Stimulated activated CD8-positive, alpha-beta memory T cell treated with anti-CD3 and anti-CD28 coated beads, Interleukin-12 subunit alpha, Interleukin-12 subunit beta, amount 100 ng/mL, for 24 hours (primary cell): ENCODE data around the gene YBX2.
A peak's percentile ranks its signal among the peaks of the same experiment; 100 is the strongest.
"Not testable (repeated sequence)": the region's sequence is repeated elsewhere in the genome, so short reads cannot be mapped to it uniquely, and the experiment has no call there.

Source experiments
- DNase-seq: peaks from one replicate; pipeline ENCODE4 v3.0.0-alpha.2; 2020; ENCODE audit errors: extremely low read depth

Gene YBX2

GRCh38 chr17:7246779-7247178, 47.7 kb downstream of the YBX2 start:
- no peak for DNase-seq

DNA sequence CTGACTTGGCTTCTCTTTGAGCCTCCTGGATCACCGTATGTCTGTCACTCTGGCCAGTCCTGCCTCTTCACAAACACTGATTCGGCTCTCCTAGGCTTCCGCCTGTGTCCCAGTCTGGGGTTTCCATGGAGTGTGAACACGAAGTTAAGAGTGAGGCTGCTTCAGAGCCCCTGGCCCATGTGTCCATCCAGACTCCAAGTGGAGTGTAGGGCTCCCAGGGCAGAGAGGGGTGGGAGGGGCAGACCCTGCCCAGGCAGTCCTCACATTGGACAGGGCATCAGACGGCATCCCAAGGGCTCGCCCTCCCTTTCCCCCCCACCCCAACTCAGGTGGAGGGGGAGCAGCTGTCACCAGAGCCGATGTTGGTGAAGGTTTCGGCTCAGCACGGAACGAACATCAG, 50.6 kb downstream of the YBX2 start:
- DNase-seq = not testable (repeated sequence)

DNA sequence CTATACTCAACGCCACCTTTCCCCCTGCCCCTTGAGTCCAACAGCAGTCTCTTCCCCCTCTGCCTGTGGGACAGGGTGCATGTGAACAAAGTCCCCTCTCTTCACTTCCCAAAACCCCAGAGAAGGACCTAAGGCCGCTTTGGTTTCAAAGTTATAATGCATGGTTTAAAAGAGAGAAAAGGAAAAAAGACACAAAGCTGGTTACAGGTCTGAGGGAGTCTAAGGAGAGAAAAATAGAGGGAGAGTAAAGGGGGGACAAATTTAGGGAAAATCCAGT, 51.0 kb downstream of the YBX2 start:
- DNase-seq = no peak

DNA sequence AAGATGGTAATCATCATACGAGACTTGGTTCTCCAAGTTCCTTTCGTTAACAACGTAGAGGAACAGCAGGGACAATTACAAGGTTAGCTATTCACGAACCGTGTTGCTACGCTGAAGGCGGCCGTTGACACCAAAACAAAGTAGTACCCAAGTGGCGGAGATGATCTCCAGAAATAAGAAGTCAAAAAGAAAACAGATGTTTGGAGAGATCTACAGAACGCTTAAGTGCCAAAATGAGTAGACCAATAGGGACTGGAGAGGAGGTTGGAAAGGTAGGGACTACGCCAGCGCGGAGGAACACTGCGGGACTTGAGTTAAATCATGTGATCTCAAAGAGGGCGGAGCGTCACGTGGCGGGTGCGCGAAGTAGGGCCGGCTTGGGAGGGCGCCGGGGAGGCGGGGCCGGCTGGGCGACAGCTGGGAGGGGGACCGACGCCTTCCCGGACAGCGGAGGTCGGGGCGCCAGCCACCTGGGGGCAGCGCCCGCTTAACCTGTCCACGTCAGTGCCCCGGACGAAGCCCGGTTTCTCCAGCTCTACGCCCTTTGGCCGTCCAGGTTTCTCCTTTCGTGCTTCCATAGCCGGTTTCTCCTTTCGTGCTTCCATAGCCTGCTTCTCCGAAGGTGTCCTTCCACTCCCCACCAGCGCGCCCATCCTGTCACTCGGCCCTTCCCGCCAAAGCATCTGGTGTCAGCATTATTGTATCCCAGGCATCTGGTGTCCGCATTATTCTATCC, 51.6 kb downstream of the YBX2 start:
- DNase-seq = peak; percentile 86

- peak; percentile 76 for DNase-seq
Observed at GRCh38 chr17:7241783-7242716, 52.4 kb downstream of the YBX2 start, which contains the start of gene GABARAP. GABARAP (minus strand) TSS chr17:7242449; CDS start chr17:7242330, 119 bp downstream.

- DNase-seq = no peak
Observed at GRCh38 chr17:7241090-7241733, 53.2 kb downstream of the YBX2 start.

DNA sequence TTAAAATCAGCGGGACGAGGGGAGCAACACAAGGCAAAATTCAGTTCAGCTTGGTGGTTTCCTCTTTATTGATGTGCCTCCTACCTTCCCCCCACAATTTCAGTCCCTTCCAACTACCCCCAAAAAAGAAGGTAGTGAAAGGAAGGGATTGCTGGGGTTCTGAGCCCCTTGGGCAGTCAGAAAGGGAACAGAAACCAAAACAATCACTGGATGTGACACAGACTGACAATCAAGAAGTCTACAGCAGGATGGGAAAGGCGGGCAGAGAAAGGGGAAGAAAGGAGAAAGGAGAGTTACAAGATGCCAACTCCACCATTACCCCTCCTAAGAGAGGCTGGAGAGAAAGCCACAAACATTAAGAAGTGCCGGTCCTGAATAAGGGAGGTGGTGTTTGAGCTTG, 54.1 kb downstream of the YBX2 start:
- DNase-seq = no peak

GRCh38 chr17:7239091-7240027, 55.1 kb downstream of the YBX2 start, which contains the start of gene PHF23:
PHF23 (minus strand) TSS chr17:7239457; CDS start chr17:7239279, 178 bp downstream.
- DNase-seq = peak; percentile 96

- DNase-seq = no peak
Observed at GRCh38 chr17:7238420-7239090, 55.9 kb downstream of the YBX2 start.
